ENCODE data around the gene EPM2A.

EPM2A gene

DNA sequence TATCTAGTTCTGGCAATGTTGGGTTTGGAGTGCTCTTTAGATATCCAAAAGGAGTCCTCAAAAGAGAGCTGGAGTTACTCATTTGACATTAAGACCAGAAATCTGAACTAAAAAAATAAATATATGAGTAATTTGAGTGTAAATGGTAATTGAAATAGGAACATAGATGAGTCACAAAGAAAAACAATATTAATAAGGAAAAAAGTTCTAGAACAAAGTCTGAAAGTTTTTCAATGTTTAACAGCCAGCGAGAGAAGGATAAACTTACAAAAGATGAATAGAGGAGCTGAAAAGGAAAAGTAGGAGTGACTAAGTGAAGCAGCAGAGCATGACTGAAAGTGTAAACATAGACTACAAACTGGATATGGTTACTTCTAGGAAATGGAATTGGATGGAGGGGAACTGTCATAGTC, 46.8 kb downstream of the EPM2A start:
- no peak for DNase-seq (ENCODE audit: low read depth)
- TF ChIP-seq, protein P1, sequence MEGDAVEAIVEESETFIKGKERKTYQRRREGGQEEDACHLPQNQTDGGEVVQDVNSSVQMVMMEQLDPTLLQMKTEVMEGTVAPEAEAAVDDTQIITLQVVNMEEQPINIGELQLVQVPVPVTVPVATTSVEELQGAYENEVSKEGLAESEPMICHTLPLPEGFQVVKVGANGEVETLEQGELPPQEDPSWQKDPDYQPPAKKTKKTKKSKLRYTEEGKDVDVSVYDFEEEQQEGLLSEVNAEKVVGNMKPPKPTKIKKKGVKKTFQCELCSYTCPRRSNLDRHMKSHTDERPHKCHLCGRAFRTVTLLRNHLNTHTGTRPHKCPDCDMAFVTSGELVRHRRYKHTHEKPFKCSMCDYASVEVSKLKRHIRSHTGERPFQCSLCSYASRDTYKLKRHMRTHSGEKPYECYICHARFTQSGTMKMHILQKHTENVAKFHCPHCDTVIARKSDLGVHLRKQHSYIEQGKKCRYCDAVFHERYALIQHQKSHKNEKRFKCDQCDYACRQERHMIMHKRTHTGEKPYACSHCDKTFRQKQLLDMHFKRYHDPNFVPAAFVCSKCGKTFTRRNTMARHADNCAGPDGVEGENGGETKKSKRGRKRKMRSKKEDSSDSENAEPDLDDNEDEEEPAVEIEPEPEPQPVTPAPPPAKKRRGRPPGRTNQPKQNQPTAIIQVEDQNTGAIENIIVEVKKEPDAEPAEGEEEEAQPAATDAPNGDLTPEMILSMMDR (IDR thresholded peaks at IDR 0.05; ENCODE audit: low read depth, low read length, missing control alignments): no peak
- no peak overlapping the region for H3K4me3 ChIP-seq (ENCODE audit: low read depth, low read length)

DNA sequence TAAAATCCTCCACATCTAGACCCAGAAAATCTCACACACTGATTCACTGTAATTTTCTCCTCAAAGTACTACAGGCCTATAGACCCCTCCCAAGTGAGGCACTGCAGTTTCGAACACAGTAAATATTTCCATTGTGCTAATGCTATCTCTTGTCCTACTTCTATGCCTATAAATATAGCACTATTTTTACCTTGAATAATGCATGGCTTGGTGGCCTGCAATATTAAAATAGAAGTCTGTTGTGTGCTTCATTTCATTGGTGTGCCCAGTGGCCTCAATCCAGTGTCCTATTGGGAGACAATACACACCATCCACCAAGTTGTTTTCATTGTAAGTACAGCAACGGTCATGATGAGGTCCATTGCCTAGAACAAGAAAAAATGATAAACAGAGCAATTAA, 49.4 kb downstream of the EPM2A start:
- no peak overlapping the region for H3K4me3 ChIP-seq (ENCODE audit: low read depth, low read length)
- no peak for DNase-seq (ENCODE audit: low read depth)
- TF ChIP-seq, protein P1 (IDR thresholded peaks at IDR 0.05; ENCODE audit: low read depth, low read length, missing control alignments): no peak

DNA sequence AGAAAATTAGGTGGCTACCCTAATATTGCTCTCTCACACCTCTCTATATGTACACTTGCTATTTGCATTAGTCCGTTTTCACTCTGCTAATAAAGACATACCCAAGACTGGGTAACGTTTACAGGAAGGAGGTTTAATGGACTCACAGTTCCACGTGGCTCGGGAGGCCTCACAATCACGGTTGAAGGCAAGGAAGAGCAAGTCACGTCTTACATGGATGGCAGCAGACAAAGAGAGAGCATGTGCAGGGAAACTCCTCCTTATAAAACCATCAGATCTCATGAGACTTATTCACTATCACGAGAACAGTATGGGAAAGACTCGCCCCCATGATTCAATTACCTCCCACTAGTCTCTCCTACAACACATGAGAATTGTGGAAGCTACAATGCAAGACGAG, 53.4 kb downstream of the EPM2A start:
- TF ChIP-seq, protein P1 (IDR thresholded peaks at IDR 0.05; ENCODE audit: low read depth, low read length, missing control alignments): no peak
- no peak for DNase-seq (ENCODE audit: low read depth)
- no peak overlapping the region for H3K4me3 ChIP-seq (ENCODE audit: low read depth, low read length)

DNA sequence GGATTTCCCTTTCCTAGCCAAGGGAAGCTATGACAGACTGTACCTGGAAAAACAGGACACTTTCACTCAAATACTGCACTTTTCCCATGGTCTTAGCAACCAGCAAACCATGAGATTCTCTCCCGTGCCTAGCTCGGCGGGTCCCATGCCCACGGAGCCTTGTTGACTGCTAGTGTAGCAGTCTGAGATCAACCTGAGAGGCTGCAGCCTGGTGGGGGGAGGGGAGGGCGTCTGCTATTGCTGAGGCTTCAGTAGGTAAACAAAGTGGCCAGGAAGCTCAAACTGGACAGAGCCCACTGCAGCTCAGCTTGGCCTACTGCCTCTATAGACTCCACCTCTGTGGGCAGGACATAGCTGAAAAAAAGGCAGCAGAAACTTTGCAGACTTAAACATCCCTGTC, 61.8 kb downstream of the EPM2A start:
- DNase-seq (ENCODE audit: low read depth): no peak
- H3K4me3 ChIP-seq (ENCODE audit: low read depth, low read length): no peak overlapping the region

DNA sequence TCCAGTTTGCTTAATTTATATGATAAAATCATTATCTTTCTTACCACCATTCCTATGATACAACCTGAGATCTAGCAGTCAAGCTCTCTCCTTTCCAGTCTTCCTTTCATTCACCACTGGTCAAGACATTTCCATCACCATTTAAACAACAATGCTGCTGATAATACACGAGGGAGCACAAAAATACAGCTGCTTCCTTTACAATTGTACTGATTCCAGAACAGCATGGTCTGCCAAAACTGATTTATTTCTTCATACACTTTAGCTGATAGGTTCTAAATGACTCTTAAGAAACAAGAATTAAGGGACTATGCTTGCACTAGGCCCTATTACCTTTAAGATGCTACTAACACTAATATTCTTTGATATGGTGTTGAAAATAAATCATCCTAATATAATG, 65.0 kb downstream of the EPM2A start:
- no peak overlapping the region for H3K4me3 ChIP-seq (ENCODE audit: low read depth, low read length)
- TF ChIP-seq, protein P1 (IDR thresholded peaks at IDR 0.05; ENCODE audit: low read depth, low read length, missing control alignments): no peak
- no peak for DNase-seq (ENCODE audit: low read depth)

More for the DNA sequence above, 61.8 kb downstream of the EPM2A start:
- TF ChIP-seq, protein P1 (IDR thresholded peaks at IDR 0.05; ENCODE audit: low read depth, low read length, missing control alignments): no peak

DNA sequence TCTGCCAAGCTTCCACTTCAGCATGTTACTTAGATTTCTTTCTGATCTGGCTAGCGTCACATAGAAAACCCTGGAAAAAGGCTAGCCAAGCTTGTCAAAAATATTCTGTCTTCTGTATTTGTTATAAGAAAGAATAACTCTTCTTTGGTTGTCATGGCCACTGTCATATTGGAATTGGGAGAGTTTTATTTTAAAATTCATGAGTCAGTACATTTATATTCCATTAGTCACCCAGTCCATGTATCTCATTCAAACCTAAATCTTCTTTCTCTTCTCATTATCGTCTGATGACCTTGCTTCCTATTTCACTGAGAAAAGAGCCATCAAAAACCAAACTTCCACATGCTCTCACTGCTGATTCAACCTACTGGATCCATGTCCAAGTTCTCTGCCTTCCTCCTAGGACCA, 65.7 kb downstream of the EPM2A start:
- H3K4me3 ChIP-seq (ENCODE audit: low read depth, low read length): no peak overlapping the region
- DNase-seq (ENCODE audit: low read depth): no peak
- TF ChIP-seq, protein P1 (IDR thresholded peaks at IDR 0.05; ENCODE audit: low read depth, low read length, missing control alignments): no peak

DNA sequence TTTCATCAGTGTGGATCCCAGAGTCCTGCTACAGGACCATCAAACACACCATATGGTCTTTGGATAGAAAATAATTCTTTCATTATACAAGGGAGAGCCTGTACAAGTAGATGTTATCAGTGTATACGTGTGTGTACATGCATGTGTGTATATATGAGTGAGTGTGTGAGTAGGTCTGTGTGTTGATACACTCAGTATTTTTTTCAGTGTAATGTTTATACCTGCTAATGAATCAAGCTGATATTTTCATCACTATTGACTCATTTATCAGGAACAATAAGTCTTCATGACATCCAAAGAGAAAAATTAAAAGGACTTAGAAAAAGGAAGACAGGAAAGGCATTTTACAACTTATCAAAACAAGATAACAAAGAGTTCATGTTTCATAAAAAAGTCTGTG, 66.5 kb downstream of the EPM2A start:
- TF ChIP-seq, protein P1 (IDR thresholded peaks at IDR 0.05; ENCODE audit: low read depth, low read length, missing control alignments): no peak
- no peak overlapping the region for H3K4me3 ChIP-seq (ENCODE audit: low read depth, low read length)
- no peak for DNase-seq (ENCODE audit: low read depth)
